HepG2 (cell line): Measurements from ENCODE around the gene FUOM. TPM values are rescaled to one million over a fixed set of nuclear protein-coding genes. Genes with fewer than 3 reads are reported as not detected.

Source experiments
- DMTF1 ChIP-seq: sonication (generic); formaldehyde crosslinking; IDR thresholded peaks from 2 replicates; pipeline ENCODE4 v1.4.0; 2020; ENCODE audit warnings: mild to moderate bottlenecking, missing genetic modification reagents
- HOXA5 ChIP-seq: sonication (generic); formaldehyde crosslinking; IDR thresholded peaks from 2 replicates; pipeline ENCODE4 v1.4.0; 2020; ENCODE audit warnings: missing genetic modification reagents
- MAF1 ChIP-seq: sonication (generic); formaldehyde crosslinking; IDR thresholded peaks from 2 replicates; pipeline ENCODE4 v1.5.0; 2020; ENCODE audit warnings: missing genetic modification reagents, borderline replicate concordance
- MED8 ChIP-seq: sonication (generic); formaldehyde crosslinking; IDR thresholded peaks from 2 replicates; pipeline ENCODE4 v1.8.1; 2023; ENCODE audit warnings: mild to moderate bottlenecking, missing genetic modification reagents; ENCODE audit not compliant: insufficient replicate concordance
- MXD1 ChIP-seq: sonication (generic); formaldehyde crosslinking; IDR thresholded peaks from 2 replicates; pipeline ENCODE4 v1.4.0; 2020; ENCODE audit warnings: mild to moderate bottlenecking, missing genetic modification reagents
- NFATC3 ChIP-seq: sonication (generic); formaldehyde crosslinking; IDR thresholded peaks from 2 replicates; pipeline ENCODE4 v1.5.1; 2020; ENCODE audit warnings: mild to moderate bottlenecking, missing genetic modification reagents
- NFIB ChIP-seq: sonication (generic); formaldehyde crosslinking; IDR thresholded peaks from 2 replicates; pipeline ENCODE4 v1.9.0; 2021; ENCODE audit warnings: missing genetic modification reagents, mild to moderate bottlenecking, borderline replicate concordance
- SRSF1 ChIP-seq: fragments of 200-400 bp; formaldehyde crosslinking; optimal IDR thresholded peaks from 2 replicates; pipeline ENCODE3; 2017; ENCODE audit warnings: mild to moderate bottlenecking, low read depth, low read length, moderate library complexity
- SRSF4 ChIP-seq: fragments of 200-400 bp; formaldehyde crosslinking; IDR thresholded peaks from one replicate; pipeline ENCODE4 v1.6.1; 2018; ENCODE audit warnings: mild to moderate bottlenecking, low read depth, low read length, moderate library complexity; ENCODE audit not compliant: poor library complexity, severe bottlenecking
- TEAD3 ChIP-seq: optimal IDR thresholded peaks from 2 replicates; pipeline ENCODE3; 2016; ENCODE audit warnings: borderline replicate concordance
- THAP7 ChIP-seq: sonication (generic); formaldehyde crosslinking; IDR thresholded peaks from 2 replicates; pipeline ENCODE4 v1.8.1; 2023; ENCODE audit warnings: mild to moderate bottlenecking, missing genetic modification reagents
- ZBTB20 ChIP-seq: sonication (generic); formaldehyde crosslinking; IDR thresholded peaks from 2 replicates; pipeline ENCODE4 v1.8.1; 2023; ENCODE audit warnings: missing genetic modification reagents, low read depth, mild to moderate bottlenecking, borderline replicate concordance
- ZBTB34 ChIP-seq: sonication (generic); formaldehyde crosslinking; IDR thresholded peaks from 2 replicates; pipeline ENCODE4 v1.8.0; 2022; ENCODE audit warnings: mild to moderate bottlenecking, missing genetic modification reagents
- ZNF256 ChIP-seq: sonication (generic); formaldehyde crosslinking; conservative IDR thresholded peaks from 2 replicates; pipeline ENCODE4 v1.4.0; 2020; ENCODE audit warnings: missing genetic modification reagents
- ZNF468 ChIP-seq: sonication (generic); formaldehyde crosslinking; IDR thresholded peaks from 2 replicates; pipeline ENCODE4 v1.8.0; 2022; ENCODE audit warnings: mild to moderate bottlenecking, moderate library complexity, missing genetic modification reagents
- ZNF484 ChIP-seq: sonication (generic); formaldehyde crosslinking; IDR thresholded peaks from 2 replicates; pipeline ENCODE4 v1.5.1; 2020; ENCODE audit warnings: mild to moderate bottlenecking, low read depth, missing genetic modification reagents, borderline replicate concordance
- ZNF513 ChIP-seq: sonication (generic); formaldehyde crosslinking; conservative IDR thresholded peaks from 2 replicates; pipeline ENCODE4 v1.5.0; 2020; ENCODE audit warnings: missing genetic modification reagents
- ZNF547 ChIP-seq: sonication (generic); formaldehyde crosslinking; IDR thresholded peaks from 2 replicates; pipeline ENCODE4 v1.5.1; 2020; ENCODE audit warnings: mild to moderate bottlenecking, missing genetic modification reagents
- ZNF589 ChIP-seq: sonication (generic); formaldehyde crosslinking; conservative IDR thresholded peaks from 2 replicates; pipeline ENCODE4 v1.8.0; 2022; ENCODE audit warnings: mild to moderate bottlenecking, moderate library complexity, missing genetic modification reagents
- ZSCAN20 ChIP-seq: sonication (generic); formaldehyde crosslinking; IDR thresholded peaks from 2 replicates; pipeline ENCODE4 v1.4.0; 2020; ENCODE audit warnings: missing genetic modification reagents, mild to moderate bottlenecking, borderline replicate concordance
- polyA plus RNA-seq, 8 experiments: library from polyadenylated mRNA; depleted of rRNA in 3 of 8; stranded (reverse) in 7 of 8; unstranded in 1 of 8; fragments of >200 nt; fragmentation: Illumina TruSeq in 4 of 8; extraction: Trizol in 4 of 8; gene quantifications; 2 replicates each; pipeline versions ENCODE4 v1.2.1 to v1.2.3, GENCODE V29; 2011 to 2016; ENCODE audit warnings: low read depth in 4 of 8, missing spikeins in 1 of 8, mixed read lengths in 1 of 8; ENCODE audit not compliant: insufficient read depth in 1 of 8
- total RNA-seq, 5 experiments: library from RNA; depleted of rRNA; stranded (reverse); fragments of >200 nt; fragmentation: Illumina TruSeq; extraction: Trizol; gene quantifications; 2 replicates each; pipeline ENCODE4 v1.2.3, GENCODE V29; 2016; ENCODE audit warnings: low read depth in 1 of 5

The FUOM gene
- total and polyA plus RNA-seq, 2 of the 13 experiments (the other 11 are each of a cell fraction or from before 2014, with no cell fraction given) = 27.5 to 60.4 TPM

GRCh38 chr10:133357285-133358161 lies at the start of gene FUOM (continued):
- no peak for TF ChIP-seq MXD1 (CRISPR knock-in tag)
- no peak for TF ChIP-seq ZNF256 (CRISPR knock-in tag)
- no peak for TF ChIP-seq TEAD3 (CRISPR knock-in tag)
- no peak for TF ChIP-seq HOXA5 (CRISPR knock-in tag)
- TF ChIP-seq ZNF547 (CRISPR knock-in tag) = 0 out of 2 replicates have a peak, but pooled peaks have one; percentile 55
- no peak for TF ChIP-seq MAF1 (CRISPR knock-in tag)
- TF ChIP-seq ZNF589 (CRISPR knock-in tag) = no peak
- TF ChIP-seq THAP7 (CRISPR knock-in tag) = no peak
- TF ChIP-seq ZNF468 = no peak
- no peak for TF ChIP-seq ZBTB20 (CRISPR knock-in tag)
- TF ChIP-seq NFIB (CRISPR knock-in tag) = no peak
- no peak for TF ChIP-seq SRSF4
- no peak for TF ChIP-seq NFATC3 (CRISPR knock-in tag)
- TF ChIP-seq DMTF1 (CRISPR knock-in tag) = no peak
- TF ChIP-seq ZNF513 (CRISPR knock-in tag) = no peak
- 0 out of 2 replicates have a peak, but pooled peaks have one; percentile 66 for TF ChIP-seq ZSCAN20
- TF ChIP-seq MED8 (CRISPR knock-in tag) = no peak
- no peak for TF ChIP-seq SRSF1
- 0 out of 2 replicates have a peak, but pooled peaks have one; percentile 12 for TF ChIP-seq ZBTB34 (CRISPR knock-in tag)
- no peak for TF ChIP-seq ZNF484
